Measurements from ENCODE around the gene LRP1B. TPM values are rescaled to one million over a fixed set of nuclear protein-coding genes. Genes with fewer than 3 reads are reported as not detected.

Gene LRP1B
- total RNA-seq, 1 donor from 2014 or later: 0.38 TPM

DNA sequence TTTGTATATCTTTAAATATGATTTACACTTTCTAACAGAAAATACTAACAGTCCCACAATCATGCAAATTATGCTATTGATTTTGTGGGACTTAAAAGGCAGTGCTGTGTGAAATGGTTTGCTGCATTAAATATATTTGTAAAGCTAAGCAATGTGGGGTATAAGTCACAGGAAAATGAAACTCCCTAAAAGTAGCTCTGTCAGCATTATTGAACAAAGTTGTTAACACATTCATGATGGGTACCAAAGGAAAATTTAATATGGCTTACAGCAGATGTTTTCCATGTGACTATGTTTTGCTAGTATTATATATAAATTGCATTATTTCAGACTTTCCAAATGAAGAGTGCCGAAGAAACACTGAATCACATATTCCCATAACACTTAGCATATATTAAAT lies 1450.0 kb downstream of the LRP1B start:
- DNase-seq (ENCODE audit: low read depth): no peak
- Histone ChIP-seq H3K36me3 (ENCODE audit: control insufficient read depth, insufficient read depth, low read length) (no peaks in the 10 kb centered on the region), H3K4me3 (ENCODE audit: low read depth, low read length) (no peak overlapping the region), H3K27me3 (ENCODE audit: control insufficient read depth, insufficient read depth, low read length) (no peaks in the 10 kb centered on the region)
- TF ChIP-seq, protein P1, sequence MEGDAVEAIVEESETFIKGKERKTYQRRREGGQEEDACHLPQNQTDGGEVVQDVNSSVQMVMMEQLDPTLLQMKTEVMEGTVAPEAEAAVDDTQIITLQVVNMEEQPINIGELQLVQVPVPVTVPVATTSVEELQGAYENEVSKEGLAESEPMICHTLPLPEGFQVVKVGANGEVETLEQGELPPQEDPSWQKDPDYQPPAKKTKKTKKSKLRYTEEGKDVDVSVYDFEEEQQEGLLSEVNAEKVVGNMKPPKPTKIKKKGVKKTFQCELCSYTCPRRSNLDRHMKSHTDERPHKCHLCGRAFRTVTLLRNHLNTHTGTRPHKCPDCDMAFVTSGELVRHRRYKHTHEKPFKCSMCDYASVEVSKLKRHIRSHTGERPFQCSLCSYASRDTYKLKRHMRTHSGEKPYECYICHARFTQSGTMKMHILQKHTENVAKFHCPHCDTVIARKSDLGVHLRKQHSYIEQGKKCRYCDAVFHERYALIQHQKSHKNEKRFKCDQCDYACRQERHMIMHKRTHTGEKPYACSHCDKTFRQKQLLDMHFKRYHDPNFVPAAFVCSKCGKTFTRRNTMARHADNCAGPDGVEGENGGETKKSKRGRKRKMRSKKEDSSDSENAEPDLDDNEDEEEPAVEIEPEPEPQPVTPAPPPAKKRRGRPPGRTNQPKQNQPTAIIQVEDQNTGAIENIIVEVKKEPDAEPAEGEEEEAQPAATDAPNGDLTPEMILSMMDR (IDR thresholded peaks at IDR 0.05; ENCODE audit: insufficient read depth, low read length, poor library complexity, severe bottlenecking): no peak

DNA sequence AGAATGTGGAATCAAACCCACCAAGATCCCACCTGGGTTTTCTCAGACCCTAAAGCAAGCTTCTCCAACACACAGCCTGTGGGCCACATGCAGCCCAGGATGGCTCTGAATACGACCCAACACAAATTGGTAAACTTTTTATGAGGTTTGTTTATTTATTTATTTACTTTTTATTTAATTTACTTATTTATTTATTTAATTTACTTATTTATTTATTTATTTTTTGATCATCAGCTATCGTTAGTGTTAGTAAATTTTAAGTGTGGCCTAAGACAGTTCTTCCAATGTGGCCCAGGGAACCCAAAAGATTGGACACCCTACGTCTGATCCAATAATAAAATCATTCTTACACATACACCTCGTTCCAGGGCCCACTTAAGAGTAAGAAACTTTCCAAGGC lies 1451.1 kb downstream of the LRP1B start:
- H3K27me3 ChIP-seq (ENCODE audit: control insufficient read depth, insufficient read depth, low read length): no peaks in the 10 kb centered on the region
- TF ChIP-seq, protein P1 (IDR thresholded peaks at IDR 0.05; ENCODE audit: insufficient read depth, low read length, poor library complexity, severe bottlenecking): no peak
- H3K36me3 ChIP-seq (ENCODE audit: control insufficient read depth, insufficient read depth, low read length): no peaks in the 10 kb centered on the region
- DNase-seq (ENCODE audit: low read depth): no peak
- H3K4me3 ChIP-seq (ENCODE audit: low read depth, low read length): no peak overlapping the region

DNA sequence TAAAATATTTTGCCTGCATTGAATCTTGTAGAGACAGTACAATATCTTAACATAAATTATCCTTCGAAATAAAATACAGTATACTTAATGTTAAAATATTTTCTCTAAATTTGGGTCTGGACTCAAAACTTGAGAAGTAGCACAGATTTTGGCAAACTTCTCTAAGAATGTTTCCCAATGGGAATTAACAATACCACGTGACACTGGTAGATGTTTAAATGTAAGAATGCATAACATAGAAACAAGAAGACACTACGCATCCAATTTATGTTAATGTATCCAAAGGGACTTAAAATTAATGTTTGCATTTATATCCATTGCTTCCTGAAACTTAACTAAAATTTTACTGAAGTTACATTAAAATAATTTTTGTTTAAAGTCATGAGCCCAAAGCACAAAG lies 1460.9 kb downstream of the LRP1B start:
- Histone ChIP-seq H3K27me3 (ENCODE audit: control insufficient read depth, insufficient read depth, low read length) (no peaks in the 10 kb centered on the region), H3K4me3 (ENCODE audit: low read depth, low read length) (no peak overlapping the region), H3K36me3 (ENCODE audit: control insufficient read depth, insufficient read depth, low read length) (no peaks in the 10 kb centered on the region)
- DNase-seq (ENCODE audit: low read depth): no peak
- TF ChIP-seq, protein P1 (IDR thresholded peaks at IDR 0.05; ENCODE audit: insufficient read depth, low read length, poor library complexity, severe bottlenecking): no peak

DNA sequence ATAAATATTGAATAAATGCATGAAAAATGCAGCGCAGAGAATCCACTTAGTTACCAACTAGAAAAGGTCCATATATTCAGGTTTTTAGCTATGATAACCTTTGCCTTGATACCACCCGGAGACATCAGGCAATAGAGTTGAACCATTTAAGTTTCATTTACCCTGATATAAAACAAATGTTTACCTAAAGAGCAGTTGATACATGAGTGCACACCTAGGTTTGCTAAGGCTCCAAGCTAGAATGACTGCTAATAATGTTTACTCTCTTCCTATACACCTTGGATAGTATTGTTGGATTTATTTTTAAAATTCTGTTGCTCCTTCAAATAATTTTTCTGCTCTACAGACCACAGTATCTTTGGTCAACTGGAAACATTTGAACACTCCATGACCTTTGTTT lies 1463.6 kb downstream of the LRP1B start:
- Histone ChIP-seq H3K36me3 (ENCODE audit: control insufficient read depth, insufficient read depth, low read length) (no peaks in the 10 kb centered on the region), H3K27me3 (ENCODE audit: control insufficient read depth, insufficient read depth, low read length) (no peaks in the 10 kb centered on the region), H3K4me3 (ENCODE audit: low read depth, low read length) (no peak overlapping the region)
- DNase-seq (ENCODE audit: low read depth): no peak
- TF ChIP-seq, protein P1 (IDR thresholded peaks at IDR 0.05; ENCODE audit: insufficient read depth, low read length, poor library complexity, severe bottlenecking): no peak

DNA sequence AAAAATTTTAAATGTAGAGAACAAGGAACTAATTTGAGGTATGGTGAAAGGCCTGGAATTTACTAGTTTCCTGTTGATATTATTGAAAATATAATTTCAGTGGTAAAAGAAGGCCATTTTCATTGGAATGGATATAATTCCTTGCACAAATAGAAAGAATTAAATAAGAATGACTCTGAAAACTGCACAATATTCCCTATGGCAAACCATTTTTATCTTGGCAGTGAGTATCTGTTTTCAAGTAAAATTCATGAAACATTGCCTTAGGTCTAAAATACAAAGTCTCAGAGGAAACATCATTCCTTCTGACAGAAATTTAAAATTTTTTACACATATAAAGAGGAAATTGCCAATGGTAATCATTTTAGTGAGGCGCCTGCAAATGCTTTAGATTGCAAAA lies 1468.3 kb downstream of the LRP1B start:
- no peaks in the 10 kb centered on the region for H3K36me3 ChIP-seq (ENCODE audit: control insufficient read depth, insufficient read depth, low read length)
- no peaks in the 10 kb centered on the region for H3K27me3 ChIP-seq (ENCODE audit: control insufficient read depth, insufficient read depth, low read length)
- H3K4me3 ChIP-seq (ENCODE audit: low read depth, low read length): no peak overlapping the region
- DNase-seq (ENCODE audit: low read depth): no peak
- TF ChIP-seq, protein P1 (IDR thresholded peaks at IDR 0.05; ENCODE audit: insufficient read depth, low read length, poor library complexity, severe bottlenecking): no peak

Measured in kidney epithelial cell (primary cell).